IMR-90 (cell line): ENCODE results near the gene STPG4. TPM values are rescaled to one million over a fixed set of nuclear protein-coding genes. Genes with fewer than 3 reads are reported as not detected.

ENCODE experiments used
- ATAC-seq: fragments of 200-7000 bp; cut with Tn5 transposase; 2 replicates; pipeline ENCODE4 v1.9.1; 2020; ENCODE audit warnings: low read depth, mild to moderate bottlenecking, moderate library complexity
- BruUV-seq: library from RNA; stranded (reverse); fragments of 400-500 nt; replicated peaks from 2 replicates; lab custom pipeline; 2021; lab: Mats Ljungman, UMichigan
- CTCF ChIA-PET: fragments of 300-600 bp; formaldehyde crosslinking; extraction: SDS; loops from one replicate; lab custom pipeline; 2021; ENCODE audit warnings: antibody characterized with exemption; lab: Yijun Ruan, JAX
- POLR2A ChIA-PET: fragments of 300-600 bp; sonication (Branson Sonifier 250); formaldehyde crosslinking; loops from one replicate; lab custom pipeline; 2022; ENCODE audit warnings: antibody characterized with exemption; ENCODE audit not compliant: unreplicated experiment; lab: Charles Lee
- DNase-seq: peaks from one replicate; pipeline ENCODE4 v3.0.0; 2013
- H2AFZ ChIP-seq: replicated peaks from 2 replicates; pipeline ENCODE3; 2013; ENCODE audit warnings: low read length, mild to moderate bottlenecking; ENCODE audit not compliant: poor library complexity
- H2AK5ac ChIP-seq: 2 replicates; pipeline ENCODE4 v1.6.1; 2013; ENCODE audit warnings: low read depth, low read length, inconsistent platforms
- H2AK9ac ChIP-seq: replicated peaks from 2 replicates; pipeline ENCODE3; 2013; ENCODE audit warnings: mild to moderate bottlenecking, low read depth, low read length, moderate library complexity; ENCODE audit not compliant: poor library complexity
- H2BK120ac ChIP-seq: 2 replicates; pipeline ENCODE4 v1.6.1; 2013; ENCODE audit warnings: low read depth, low read length, inconsistent platforms
- H2BK15ac ChIP-seq: 3 replicates; pipeline ENCODE4 v1.6.1; 2013; ENCODE audit warnings: low read depth, low read length, inconsistent platforms
- H2BK20ac ChIP-seq: 2 replicates; pipeline ENCODE4 v1.6.1; 2013; ENCODE audit warnings: low read depth, mild to moderate bottlenecking, inconsistent platforms, low read length, moderate library complexity
- H2BK5ac ChIP-seq: 2 replicates; pipeline ENCODE4 v1.6.1; 2013; ENCODE audit warnings: mild to moderate bottlenecking, low read depth, low read length, inconsistent platforms; ENCODE audit not compliant: poor library complexity, severe bottlenecking
- H3K14ac ChIP-seq: replicated peaks from 2 replicates; pipeline ENCODE4 v1.6.1; 2013; ENCODE audit warnings: low read depth, low read length, inconsistent platforms
- H3K18ac ChIP-seq: 2 replicates; pipeline ENCODE4 v1.6.1; 2013; ENCODE audit warnings: low read depth, low read length, control low read depth
- H3K23ac ChIP-seq: 2 replicates; pipeline ENCODE4 v1.6.1; 2013; ENCODE audit warnings: low read depth, low read length, inconsistent platforms
- H3K27ac ChIP-seq: 2 replicates; pipeline ENCODE4 v1.5.1; 2013; ENCODE audit warnings: mild to moderate bottlenecking, control low read depth, low read length; ENCODE audit not compliant: insufficient read depth
- H3K27me3 ChIP-seq: 2 replicates; pipeline ENCODE4 v1.6.1; 2013; ENCODE audit warnings: low read length; ENCODE audit not compliant: control insufficient read depth, insufficient read depth
- H3K36me3 ChIP-seq: 2 replicates; pipeline ENCODE4 v1.6.1; 2013; ENCODE audit warnings: low read length, mixed read lengths; ENCODE audit not compliant: control insufficient read depth, insufficient read depth
- H3K4ac ChIP-seq: 2 replicates; pipeline ENCODE4 v1.6.1; 2013; ENCODE audit warnings: low read depth, low read length, inconsistent platforms
- H3K4me1 ChIP-seq: 2 replicates; pipeline ENCODE4 v1.6.1; 2013; ENCODE audit warnings: low read length, mixed read lengths; ENCODE audit not compliant: control insufficient read depth, insufficient read depth
- H3K4me2 ChIP-seq: 2 replicates; pipeline ENCODE4 v1.6.1; 2013; ENCODE audit warnings: low read depth, mild to moderate bottlenecking, control low read depth, low read length, moderate library complexity
- H3K4me3 ChIP-seq: 2 replicates; pipeline ENCODE4 v1.5.1; 2013; ENCODE audit warnings: low read depth, mild to moderate bottlenecking, control low read depth, low read length, moderate library complexity; ENCODE audit not compliant: insufficient read depth
- H3K56ac ChIP-seq: 2 replicates; pipeline ENCODE4 v1.6.1; 2013; ENCODE audit warnings: low read length, inconsistent platforms; ENCODE audit not compliant: insufficient read depth; ENCODE audit errors: extremely low read depth
- H3K79me1 ChIP-seq, 2 experiments: 2 replicates each; pipeline ENCODE4 v1.6.1; 2013; ENCODE audit warnings: low read length in 2 of 2, inconsistent platforms in 1 of 2, low read depth in 1 of 2
- H3K9ac ChIP-seq: 2 replicates; pipeline ENCODE4 v1.6.1; 2013; ENCODE audit warnings: low read depth, low read length, control low read depth
- H3K9me1 ChIP-seq: 2 replicates; pipeline ENCODE4 v1.6.1; 2013; ENCODE audit warnings: low read length, inconsistent platforms; ENCODE audit not compliant: insufficient read depth
- H3K9me3 ChIP-seq: 2 replicates; pipeline ENCODE4 v1.6.1; 2013; ENCODE audit warnings: low read length; ENCODE audit not compliant: control insufficient read depth, insufficient read depth
- H4K20me1 ChIP-seq: 2 replicates; pipeline ENCODE4 v1.6.1; 2013; ENCODE audit warnings: low read length, inconsistent platforms; ENCODE audit not compliant: insufficient read depth
- H4K5ac ChIP-seq: 2 replicates; pipeline ENCODE4 v1.6.1; 2013; ENCODE audit warnings: mild to moderate bottlenecking, low read depth, low read length, control low read depth
- H4K8ac ChIP-seq, 2 experiments: 2 replicates each; pipeline ENCODE4 v1.6.1; 2013; ENCODE audit warnings: low read depth in 2 of 2, low read length in 2 of 2, control low read depth in 1 of 2, inconsistent platforms in 1 of 2
- H4K91ac ChIP-seq: 2 replicates; pipeline ENCODE4 v1.6.1; 2013; ENCODE audit warnings: low read depth, low read length, inconsistent platforms; ENCODE audit not compliant: insufficient read depth
- BHLHE40 ChIP-seq: fragments of 150-350 bp; IDR thresholded peaks from 2 replicates; pipeline ENCODE4 v1.6.1; 2016; ENCODE audit warnings: mild to moderate bottlenecking, low read depth, low read length
- CEBPB ChIP-seq: IDR thresholded peaks from 2 replicates; pipeline ENCODE4 v1.6.1; 2012; ENCODE audit warnings: low read depth, low read length, improper control_type of control experiment
- MAZ ChIP-seq: IDR thresholded peaks from 2 replicates; pipeline ENCODE4 v1.6.1; 2012; ENCODE audit warnings: low read depth, mild to moderate bottlenecking, low read length, improper control_type of control experiment, moderate library complexity, borderline replicate concordance
- RAD21 ChIP-seq: IDR thresholded peaks from 2 replicates; pipeline ENCODE4 v1.6.1; 2012; ENCODE audit warnings: low read length, improper control_type of control experiment
- WGBS, 2 experiments: methylation state at CpG; one replicate each; pipeline versions ENCODE4 v1.1.5 to v1.1.7; 2013; ENCODE audit warnings: missing lambda C conversion rate in 2 of 2; ENCODE audit not compliant: insufficient read length in 1 of 2; ENCODE audit errors: extremely low coverage in 2 of 2; 5-methylcytosine and 5-hydroxymethylcytosine counted together
- dilution Hi-C: fragments of 300-500 bp; cut with HindIII; formaldehyde crosslinking; loops from one replicate; pipeline ENCODE4 v1.14.3; 2018; ENCODE audit warnings: low sequenced_read_pairs; ENCODE audit not compliant: unreplicated experiment
- in situ Hi-C: fragments of 300-500 bp; cut with MboI; formaldehyde crosslinking; loops from 3 replicates; pipeline ENCODE4 v1.14.3; 2019; ENCODE audit warnings: low sequenced_read_pairs, inconsistent platforms, mixed read lengths
- intact Hi-C: fragments of 100-400 bp; cut with micrococcal nuclease; formaldehyde crosslinking; loops from 2 replicates; pipeline ENCODE4 v1.10.0; 2022
- polyA plus RNA-seq, 3 experiments: library from polyadenylated mRNA; depleted of rRNA; stranded (reverse); fragments of >200 nt; gene quantifications; 2 replicates each; pipeline ENCODE4 v1.2.3, GENCODE V29; 2012; ENCODE audit warnings: low replicate concordance in 1 of 3
- total RNA-seq: library from RNA; depleted of rRNA; stranded (reverse); fragments of >200 nt; gene quantifications from 2 replicates; pipeline ENCODE4 v1.2.3, GENCODE V29; 2012

Gene STPG4
- total and polyA plus RNA-seq, 2 of the 4 experiments (the other 2 are of a cell fraction) = 0.12 to 0.18 TPM

DNA sequence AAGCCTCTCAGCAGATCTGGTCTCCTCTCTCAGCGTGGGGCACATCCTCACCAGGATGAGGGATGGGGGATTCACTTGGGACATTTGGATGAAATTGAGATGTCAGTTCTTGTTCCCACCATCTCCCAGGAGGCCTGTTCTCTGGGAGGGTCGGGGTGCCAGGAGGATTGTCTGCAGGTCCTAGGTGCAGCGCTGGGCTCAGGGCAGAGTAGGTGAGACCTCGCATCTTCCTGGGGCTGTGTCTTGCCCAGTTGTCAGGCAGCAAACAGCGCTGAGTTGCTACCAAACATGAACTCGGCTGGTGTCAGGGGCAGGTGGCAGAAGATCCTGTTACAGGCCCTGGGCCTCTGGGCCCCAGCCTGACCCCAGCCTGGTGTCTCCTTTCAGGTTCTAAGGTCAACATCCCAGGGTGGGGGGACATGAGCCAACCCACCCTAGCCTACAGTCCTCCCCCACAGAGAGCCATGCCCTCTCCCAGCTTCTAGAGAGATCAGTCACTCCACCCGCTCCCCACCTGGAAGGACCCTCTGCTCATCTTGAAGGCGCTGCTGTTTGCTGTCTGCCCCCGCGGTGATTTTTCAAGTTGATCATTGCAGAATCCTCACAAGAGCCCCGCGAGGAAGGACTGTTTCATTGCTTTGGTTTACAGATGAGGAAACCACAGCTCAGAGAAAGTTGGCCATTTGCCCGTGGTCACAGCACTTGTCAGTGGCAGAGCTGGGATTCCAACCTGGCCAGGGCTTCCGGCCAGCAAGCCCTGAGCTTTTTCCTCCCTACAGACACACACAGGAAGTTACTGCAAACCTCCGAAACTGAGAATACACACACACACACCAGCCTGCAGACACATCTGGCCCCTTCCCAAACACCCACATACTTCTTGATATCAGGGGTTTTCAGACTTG, 83.9 kb downstream of the STPG4 start:
- peaks cover 9% of the 10 kb centered on the region; the same call in 1 of the 2 replicates for H3K36me3 ChIP-seq
- H3K4me3 ChIP-seq = no peak overlapping the region
- H4K5ac ChIP-seq = peak overlapping the region; percentile 66
- H3K27me3 ChIP-seq = no peaks in the 10 kb centered on the region
- in situ Hi-C loops = no loop called here
- peaks cover 49% of the 10 kb centered on the region for H3K4me1 ChIP-seq
- H2BK15ac ChIP-seq = peak overlapping the region; percentile 69; the same call in 2 of the 3 replicates
- peak overlapping the region; percentile 87 for H3K27ac ChIP-seq
- peak overlapping the region; percentile 100 for H2AK5ac ChIP-seq
- H4K20me1 ChIP-seq = no peaks in the 10 kb centered on the region
- 93% methylated on average over 3 of the region's 15 CpGs; no CpG with 5 or more reads in 1 of the 2 experiments for WGBS, 2 experiments
- peak overlapping the region; percentile 60 for H2AFZ ChIP-seq
- peak; percentile 13 for ATAC-seq
- peaks cover 64% of the 10 kb centered on the region for H3K9me1 ChIP-seq
- no peaks in the 10 kb centered on the region for H3K9me3 ChIP-seq
- no peak overlapping the region for H3K4me2 ChIP-seq
- H3K4ac ChIP-seq = peak overlapping the region; percentile 100
- peak overlapping the region; percentile 75 to 92 for H4K8ac ChIP-seq
- 0 out of 2 replicates have a peak overlapping the region, but pooled peaks have one; percentile 5 for H3K9ac ChIP-seq
- H3K56ac ChIP-seq = peak overlapping the region; percentile 50; the same call in 1 of the 2 replicates
- peak overlapping the region; percentile 96 for H2BK20ac ChIP-seq
- ChIA-PET CTCF (no interaction called here), POLR2A (interaction anchor here (0.6 kb wide), 1 partner anchor 28 kb away, joined by 4 read pairs; no protein-coding TSS in a partner anchor)
- TF ChIP-seq MAZ = peak; percentile 33; the same call in 1 of the 2 replicates
- TF ChIP-seq CEBPB = peak; percentile 50; the same call in 1 of the 2 replicates
- TF ChIP-seq RAD21 = 0 out of 2 replicates have a peak, but pooled peaks have one; percentile 12
- TF ChIP-seq BHLHE40 = no peak
- peak overlapping the region; percentile 97 for H3K14ac ChIP-seq
- DNase-seq = peak; percentile 91
- H2BK5ac ChIP-seq = peak overlapping the region; percentile 94
- peak overlapping the region; percentile 91 for H3K23ac ChIP-seq
- dilution Hi-C loops = no loop called here
- peaks cover 18 to 78% of the 10 kb centered on the region in 2 experiments; a peak in 3 of 4 replicates for H3K79me1 ChIP-seq
- peak overlapping the region; percentile 99 for H4K91ac ChIP-seq
- BruUV-seq = no TSS peak
- H2AK9ac ChIP-seq = peak overlapping the region; percentile 97
- intact Hi-C loops = no loop called here
- H3K18ac ChIP-seq = peak overlapping the region; percentile 78
- peak overlapping the region; percentile 99 for H2BK120ac ChIP-seq
